Measurements from ENCODE around the gene GALNT12.

DNA sequence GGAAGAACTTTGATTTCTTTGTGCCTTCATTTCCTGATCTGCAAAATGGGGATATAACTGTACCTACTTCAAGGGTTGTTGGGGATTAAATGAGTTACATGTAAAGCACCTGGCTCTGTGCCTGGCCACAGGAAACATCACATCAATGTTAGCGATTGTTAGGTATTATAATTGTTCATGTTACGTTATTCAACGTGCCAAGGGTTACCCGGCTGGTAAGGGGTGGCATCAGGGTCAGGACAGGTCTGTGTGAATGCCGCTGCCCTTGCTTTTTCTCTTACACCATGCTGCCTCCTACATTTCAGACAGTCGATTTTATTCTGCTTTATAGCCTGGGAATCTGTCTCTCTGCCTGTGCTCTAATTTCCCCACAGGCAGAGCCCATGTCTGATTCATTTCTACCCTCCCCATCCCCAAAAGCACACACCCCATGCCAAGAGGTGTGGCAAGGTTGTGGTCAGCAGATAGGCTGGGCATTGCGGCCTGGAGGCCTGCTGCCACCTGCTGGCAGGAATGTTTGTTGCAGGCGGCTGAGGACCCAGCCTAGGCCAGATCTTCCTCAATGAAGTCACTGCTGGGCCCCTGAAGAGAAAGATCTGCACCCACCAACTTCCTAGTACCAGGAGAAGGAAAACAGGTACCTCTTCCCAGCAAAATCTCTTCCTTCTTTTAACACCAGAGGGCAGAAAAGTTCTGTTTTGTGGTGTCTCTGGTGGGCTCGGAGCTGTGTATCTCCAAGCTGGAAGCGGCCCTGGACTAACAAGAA is 16.4 kb upstream of the GALNT12 start:
- TF ChIP-seq EZH2 (IDR thresholded peaks at IDR 0.05) (no peak), ZNF274 (IDR thresholded peaks at IDR 0.05; ENCODE audit: low read depth, low read length) (no peak), RAD21 (IDR thresholded peaks at IDR 0.05; ENCODE audit: low read depth) (peak; percentile 82), POLR2AphosphoS5 (IDR thresholded peaks at IDR 0.05; ENCODE audit: low read depth, low read length) (peak; percentile 33; the same call in 1 of the 2 replicates), EGR1 (IDR thresholded peaks at IDR 0.05; ENCODE audit: low read depth) (no peak), POLR2A (IDR thresholded peaks at IDR 0.05; ENCODE audit: borderline replicate concordance, extremely low read depth, insufficient read depth, insufficient read length) (no peak), EZH2phosphoT487 (IDR thresholded peaks at IDR 0.05; ENCODE audit: borderline replicate concordance) (no peak), CBX3 (IDR thresholded peaks at IDR 0.05; ENCODE audit: low read depth) (no peak)
- TF ChIP-seq, protein P1, sequence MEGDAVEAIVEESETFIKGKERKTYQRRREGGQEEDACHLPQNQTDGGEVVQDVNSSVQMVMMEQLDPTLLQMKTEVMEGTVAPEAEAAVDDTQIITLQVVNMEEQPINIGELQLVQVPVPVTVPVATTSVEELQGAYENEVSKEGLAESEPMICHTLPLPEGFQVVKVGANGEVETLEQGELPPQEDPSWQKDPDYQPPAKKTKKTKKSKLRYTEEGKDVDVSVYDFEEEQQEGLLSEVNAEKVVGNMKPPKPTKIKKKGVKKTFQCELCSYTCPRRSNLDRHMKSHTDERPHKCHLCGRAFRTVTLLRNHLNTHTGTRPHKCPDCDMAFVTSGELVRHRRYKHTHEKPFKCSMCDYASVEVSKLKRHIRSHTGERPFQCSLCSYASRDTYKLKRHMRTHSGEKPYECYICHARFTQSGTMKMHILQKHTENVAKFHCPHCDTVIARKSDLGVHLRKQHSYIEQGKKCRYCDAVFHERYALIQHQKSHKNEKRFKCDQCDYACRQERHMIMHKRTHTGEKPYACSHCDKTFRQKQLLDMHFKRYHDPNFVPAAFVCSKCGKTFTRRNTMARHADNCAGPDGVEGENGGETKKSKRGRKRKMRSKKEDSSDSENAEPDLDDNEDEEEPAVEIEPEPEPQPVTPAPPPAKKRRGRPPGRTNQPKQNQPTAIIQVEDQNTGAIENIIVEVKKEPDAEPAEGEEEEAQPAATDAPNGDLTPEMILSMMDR (IDR thresholded peaks at IDR 0.05 in 2 of 3, conservative IDR thresholded peaks at IDR 0.05 in 1 of 3; ENCODE audit: borderline replicate concordance in 1 of 3, insufficient read depth in 1 of 3, low read depth in 2 of 3, low read length in 2 of 3): peak; percentile 78 to 99 (median 95)
